Left lobe of liver (tissue), 2 donors: ENCODE measurements around the gene IL26. TPM values are rescaled to one million over a fixed set of nuclear protein-coding genes. Genes with fewer than 3 reads are reported as not detected.
"Not testable (repeated sequence)": the region's sequence is repeated elsewhere in the genome, so short reads cannot be mapped to it uniquely, and the experiment has no call there.

ENCODE experiments used
- ATAC-seq: fragments of 200-7000 bp; cut with Tn5 transposase; one replicate; pipeline ENCODE4 v1.9.1; 2020; ENCODE audit warnings: mild to moderate bottlenecking, moderate library complexity
- DNase-seq: peaks from one replicate; pipeline ENCODE4 v3.0.0-alpha.2; 2020; ENCODE audit warnings: low spot score
- total RNA-seq: library from RNA; stranded (reverse); gene quantifications from one replicate; pipeline ENCODE4 v1.2.1, GENCODE V29; 2021
- donor health status: DM: no; HTN: no; CAD: no; lungs with moderate emphysema.
- donor health status: DM: no; HTN: yes; CAD: no.

The IL26 gene
- total RNA-seq, 1 donor from 2014 or later, result not detected

GRCh38 chr12:68240975-68241374 is 15.4 kb upstream of the IL26 start:
- DNase-seq, result no peak

GRCh38 chr12:68240079-68240478 is 14.5 kb upstream of the IL26 start:
- DNase-seq (no peak), ATAC-seq (no peak)

More at GRCh38 chr12:68240975-68241374, 15.4 kb upstream of the IL26 start:
- ATAC-seq, result peak; percentile 67

GRCh38 chr12:68239309-68239982 is 13.8 kb upstream of the IL26 start:
- ATAC-seq (no peak), DNase-seq (no peak)

- ATAC-seq (no peak), DNase-seq (no peak)
These were observed 12.0 kb upstream of the IL26 start for GRCh38 chr12:68237619-68238018.

GRCh38 chr12:68237078-68237477 is 11.5 kb upstream of the IL26 start:
- peak; percentile 64 for ATAC-seq

GRCh38 chr12:68236421-68237059 is 10.9 kb upstream of the IL26 start:
- DNase-seq (peak; percentile 51), ATAC-seq (peak; percentile 95)

More at GRCh38 chr12:68237078-68237477, 11.5 kb upstream of the IL26 start:
- DNase-seq, result no peak

- DNase-seq, result no peak
- no peak for ATAC-seq
These were observed 10.0 kb upstream of the IL26 start for GRCh38 chr12:68235576-68235975.

GRCh38 chr12:68234140-68234539 is 8.5 kb upstream of the IL26 start:
- ATAC-seq, result no peak
- no peak for DNase-seq

GRCh38 chr12:68233498-68233897 is 7.9 kb upstream of the IL26 start:
- ATAC-seq (no peak), DNase-seq (no peak)

GRCh38 chr12:68231691-68232090 is 6.1 kb upstream of the IL26 start:
- ATAC-seq (no peak), DNase-seq (no peak)

- no peak for ATAC-seq
- DNase-seq, result no peak
These were observed 5.6 kb upstream of the IL26 start for GRCh38 chr12:68231229-68231628.

- no peak for ATAC-seq
- DNase-seq, result no peak
These were observed 4.3 kb upstream of the IL26 start for GRCh38 chr12:68229956-68230355.

GRCh38 chr12:68227356-68227755 is 1.7 kb upstream of the IL26 start:
- DNase-seq (no peak), ATAC-seq (no peak)

GRCh38 chr12:68224613-68225285 is 861 bp downstream of the IL26 start:
- no peak for DNase-seq
- ATAC-seq, result no peak

- DNase-seq, result peak; percentile 78
- ATAC-seq, result peak; percentile 100
These were observed 2.4 kb downstream of the IL26 start for GRCh38 chr12:68223067-68223747.

- DNase-seq (no peak), ATAC-seq (no peak)
These were observed 3.3 kb downstream of the IL26 start for GRCh38 chr12:68222326-68222725.

- no peak for ATAC-seq
- no peak for DNase-seq
These were observed 4.1 kb downstream of the IL26 start for GRCh38 chr12:68221497-68221896.

GRCh38 chr12:68210875-68211274 is 14.7 kb downstream of the IL26 start:
- ATAC-seq (no peak), DNase-seq (no peak)

- DNase-seq, ATAC-seq: not testable (repeated sequence)
These were observed 16.4 kb downstream of the IL26 start for GRCh38 chr12:68209048-68209728.

- DNase-seq (no peak), ATAC-seq (no peak)
These were observed 18.3 kb downstream of the IL26 start for GRCh38 chr12:68207276-68207675.

GRCh38 chr12:68206446-68206845 is 19.2 kb downstream of the IL26 start:
- ATAC-seq, result no peak
- DNase-seq, result no peak
